ENCODE results near the gene HAAO. TPM values are rescaled to one million over a fixed set of nuclear protein-coding genes. Genes with fewer than 3 reads are reported as not detected.
A peak's percentile ranks its signal among the peaks of the same experiment; 100 is the strongest.
"Not testable (repeated sequence)": the region's sequence is repeated elsewhere in the genome, so short reads cannot be mapped to it uniquely, and the experiment has no call there.

Gene HAAO
- total RNA-seq, 1 donor from 2014 or later, result 6.4 TPM

- no peak for TF ChIP-seq CTCF (IDR thresholded peaks at IDR 0.05)
- no peak overlapping the region for H3K4me3 ChIP-seq
- peaks cover 7% of the 10 kb centered on the region for H3K4me1 ChIP-seq
- no peaks in the 10 kb centered on the region for H3K9me3 ChIP-seq
- DNase-seq (peak; percentile 29), ATAC-seq (peak; percentile 76)
- H3K27me3 ChIP-seq, result no peaks in the 10 kb centered on the region
- no peaks in the 10 kb centered on the region for H3K36me3 ChIP-seq
- intact Hi-C loops (cut with DNase I), result no loop called here
- peak overlapping the region; percentile 24 for H3K27ac ChIP-seq
Measured at GRCh38 chr2:42835577-42836371, 43.4 kb upstream of the HAAO start.

- Histone ChIP-seq H3K4me3 (no peak overlapping the region), H3K4me1 (peaks cover 7% of the 10 kb centered on the region), H3K36me3 (no peaks in the 10 kb centered on the region), H3K27me3 (no peaks in the 10 kb centered on the region), H3K9me3 (no peaks in the 10 kb centered on the region), H3K27ac (no peak overlapping the region)
- peak; percentile 63 for DNase-seq
- intact Hi-C loops (cut with DNase I), result no loop called here
- TF ChIP-seq CTCF (IDR thresholded peaks at IDR 0.05), result no peak
- ATAC-seq, result no peak
Measured at GRCh38 chr2:42834161-42834560, 41.8 kb upstream of the HAAO start.

- H3K27ac ChIP-seq, result no peak overlapping the region
- intact Hi-C loops (cut with DNase I), result no loop called here
Measured at GRCh38 chr2:42832289-42832634, 39.9 kb upstream of the HAAO start.

GRCh38 chr2:42831575-42832288 is 39.3 kb upstream of the HAAO start:
- H3K27ac ChIP-seq; H3K4me3 ChIP-seq; H3K9me3 ChIP-seq; DNase-seq; H3K36me3 ChIP-seq; H3K27me3 ChIP-seq; intact Hi-C loops (cut with DNase I); ATAC-seq: not testable (repeated sequence)
- H3K4me1 ChIP-seq, result peaks cover 13% of the 10 kb centered on the region

More at GRCh38 chr2:42832289-42832634, 39.9 kb upstream of the HAAO start:
- Histone ChIP-seq H3K9me3 (no peaks in the 10 kb centered on the region), H3K36me3 (no peaks in the 10 kb centered on the region), H3K4me1 (peaks cover 13% of the 10 kb centered on the region), H3K4me3 (no peak overlapping the region), H3K27me3 (no peaks in the 10 kb centered on the region)
- DNase-seq, result no peak
- TF ChIP-seq CTCF (IDR thresholded peaks at IDR 0.05), result no peak
- no peak for ATAC-seq

- no peak for ATAC-seq
- no peaks in the 10 kb centered on the region for H3K9me3 ChIP-seq
- intact Hi-C loops (cut with DNase I), result no loop called here
- H3K4me3 ChIP-seq, result no peak overlapping the region
- TF ChIP-seq CTCF (IDR thresholded peaks at IDR 0.05), result no peak
- H3K27me3 ChIP-seq, result no peaks in the 10 kb centered on the region
- H3K4me1 ChIP-seq, result peaks cover 12% of the 10 kb centered on the region
- DNase-seq, result no peak
- no peaks in the 10 kb centered on the region for H3K36me3 ChIP-seq
- H3K27ac ChIP-seq, result no peak overlapping the region
Measured at GRCh38 chr2:42830922-42831574, 38.7 kb upstream of the HAAO start.

All from upper lobe of right lung (tissue), 1 donor.